HL-60 (cell line): ENCODE results near the gene MREG.
A peak's percentile ranks its signal among the peaks of the same experiment; 100 is the strongest.

Experiments
- DNase-seq, 2 experiments: peaks; one replicate each; pipeline ENCODE4 v3.0.0-alpha.2; 2010 to 2020; ENCODE audit warnings: low read depth in 1 of 2, low spot score in 1 of 2
- H3K27ac ChIP-seq: fragments of 250-450 bp; sonication (Bioruptor Pico); replicated peaks from 2 replicates; pipeline ENCODE4 v1.5.1; 2020; ENCODE audit warnings: mild to moderate bottlenecking, moderate library complexity
- H3K27me3 ChIP-seq: fragments of 250-450 bp; sonication (Bioruptor Pico); 2 replicates; pipeline ENCODE4 v1.5.1; 2021; ENCODE audit warnings: mild to moderate bottlenecking, moderate library complexity; ENCODE audit not compliant: insufficient read depth, poor library complexity, severe bottlenecking
- H3K4me3 ChIP-seq: replicated peaks from 2 replicates; pipeline ENCODE4 v1.5.1; 2011; ENCODE audit warnings: mild to moderate bottlenecking, control low read depth, low read length; ENCODE audit not compliant: insufficient read depth
- GABPA ChIP-seq: IDR thresholded peaks from 2 replicates; pipeline ENCODE4 v1.6.1; 2012; ENCODE audit warnings: low read depth
- POLR2AphosphoS5 ChIP-seq: IDR thresholded peaks from 2 replicates; pipeline ENCODE4 v1.6.1; 2012; ENCODE audit warnings: low read depth
- REST ChIP-seq: IDR thresholded peaks from 2 replicates; pipeline ENCODE4 v1.6.1; 2012; ENCODE audit warnings: low read depth; ENCODE audit not compliant: insufficient replicate concordance
- SPI1 ChIP-seq: IDR thresholded peaks from 2 replicates; pipeline ENCODE4 v1.6.1; 2012; ENCODE audit warnings: low read depth, mild to moderate bottlenecking, borderline replicate concordance
- TF ChIP-seq, protein P1 (sequence below): IDR thresholded peaks from one replicate; pipeline ENCODE4 v1.5.1; 2011; ENCODE audit warnings: low read length, control low read depth, inconsistent platforms; ENCODE audit not compliant: insufficient read depth

The MREG gene

GRCh38 chr2:215967590-215968378 is 45.6 kb downstream of the MREG start:
- no peak overlapping the region for H3K4me3 ChIP-seq
- TF ChIP-seq REST (no peak), GABPA (no peak)
- no peak for DNase-seq
- no peak overlapping the region for H3K27ac ChIP-seq
- H3K27me3 ChIP-seq = peaks cover 4% of the 10 kb centered on the region

DNA sequence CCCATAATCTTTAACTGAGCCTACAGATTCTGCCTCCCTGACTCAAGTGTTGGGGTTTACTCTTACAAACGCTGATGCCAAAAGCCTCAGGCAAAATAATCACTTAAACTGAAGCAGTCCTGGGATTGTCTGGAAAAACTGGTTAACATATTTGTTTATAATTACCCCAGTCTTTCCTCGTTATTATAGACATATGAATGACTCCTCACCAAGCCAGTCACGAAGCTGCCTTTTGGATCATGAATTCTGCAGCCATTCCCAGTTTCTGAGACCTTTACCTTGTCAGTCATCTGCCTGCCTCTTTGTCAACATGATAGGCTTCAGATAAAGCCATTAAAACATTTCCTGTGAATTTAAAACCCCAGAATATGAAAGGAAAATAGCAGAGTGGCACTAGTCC is 46.4 kb downstream of the MREG start:
- DNase-seq = no peak
- Histone ChIP-seq H3K27ac (no peak overlapping the region), H3K4me3 (no peak overlapping the region), H3K27me3 (peaks cover 4% of the 10 kb centered on the region)
- TF ChIP-seq SPI1 (no peak), POLR2AphosphoS5 (no peak), REST (no peak), GABPA (no peak)
- TF ChIP-seq, protein P1, sequence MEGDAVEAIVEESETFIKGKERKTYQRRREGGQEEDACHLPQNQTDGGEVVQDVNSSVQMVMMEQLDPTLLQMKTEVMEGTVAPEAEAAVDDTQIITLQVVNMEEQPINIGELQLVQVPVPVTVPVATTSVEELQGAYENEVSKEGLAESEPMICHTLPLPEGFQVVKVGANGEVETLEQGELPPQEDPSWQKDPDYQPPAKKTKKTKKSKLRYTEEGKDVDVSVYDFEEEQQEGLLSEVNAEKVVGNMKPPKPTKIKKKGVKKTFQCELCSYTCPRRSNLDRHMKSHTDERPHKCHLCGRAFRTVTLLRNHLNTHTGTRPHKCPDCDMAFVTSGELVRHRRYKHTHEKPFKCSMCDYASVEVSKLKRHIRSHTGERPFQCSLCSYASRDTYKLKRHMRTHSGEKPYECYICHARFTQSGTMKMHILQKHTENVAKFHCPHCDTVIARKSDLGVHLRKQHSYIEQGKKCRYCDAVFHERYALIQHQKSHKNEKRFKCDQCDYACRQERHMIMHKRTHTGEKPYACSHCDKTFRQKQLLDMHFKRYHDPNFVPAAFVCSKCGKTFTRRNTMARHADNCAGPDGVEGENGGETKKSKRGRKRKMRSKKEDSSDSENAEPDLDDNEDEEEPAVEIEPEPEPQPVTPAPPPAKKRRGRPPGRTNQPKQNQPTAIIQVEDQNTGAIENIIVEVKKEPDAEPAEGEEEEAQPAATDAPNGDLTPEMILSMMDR = no peak

DNA sequence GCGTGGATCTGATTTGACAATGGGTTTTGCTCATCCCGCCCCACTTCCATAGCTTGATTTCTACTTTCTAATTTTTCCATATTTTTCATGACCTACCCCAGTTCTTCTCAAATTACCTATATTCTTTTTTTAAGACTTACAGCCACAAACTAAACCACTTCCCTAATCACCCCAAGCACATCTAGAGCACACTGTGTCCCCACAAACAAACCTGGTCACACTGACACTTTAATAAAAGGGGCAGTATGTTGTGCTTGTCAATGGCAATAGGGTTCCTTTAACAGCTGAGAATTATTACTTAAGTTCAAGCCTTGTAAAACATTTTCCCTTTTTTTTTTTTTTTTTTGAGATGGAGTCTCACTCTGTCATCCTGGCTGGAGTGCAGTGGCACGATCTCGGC is 47.1 kb downstream of the MREG start:
- Histone ChIP-seq H3K27ac (no peak overlapping the region), H3K27me3 (peaks cover 4% of the 10 kb centered on the region), H3K4me3 (no peak overlapping the region)
- TF ChIP-seq GABPA (no peak), SPI1 (peak; percentile 30; the same call in 1 of the 2 replicates), REST (no peak)
- TF ChIP-seq, protein P1 = no peak
- no peak for DNase-seq
